Left renal cortex interstitium (tissue), 4 donors: ENCODE results near the gene C20orf173. TPM values are rescaled to one million over a fixed set of nuclear protein-coding genes. Genes with fewer than 3 reads are reported as not detected.

Source experiments
- DNase-seq, 4 donors: peaks; one replicate each; pipeline ENCODE4 v3.0.0-alpha.2; 2013; ENCODE audit warnings: low read depth in 4 of 4, low spot score in 2 of 4, missing footprints in 1 of 4
- polyA plus RNA-seq, 4 donors: library from polyadenylated mRNA; unstranded; fragments of 120-200 nt; gene quantifications; one replicate each; pipeline ENCODE4 v1.2.1, GENCODE V29; 2013; ENCODE audit not compliant: insufficient read length in 4 of 4

The C20orf173 gene
- polyA plus RNA-seq, 4 donors: 0.19 TPM; not detected in 3

DNA sequence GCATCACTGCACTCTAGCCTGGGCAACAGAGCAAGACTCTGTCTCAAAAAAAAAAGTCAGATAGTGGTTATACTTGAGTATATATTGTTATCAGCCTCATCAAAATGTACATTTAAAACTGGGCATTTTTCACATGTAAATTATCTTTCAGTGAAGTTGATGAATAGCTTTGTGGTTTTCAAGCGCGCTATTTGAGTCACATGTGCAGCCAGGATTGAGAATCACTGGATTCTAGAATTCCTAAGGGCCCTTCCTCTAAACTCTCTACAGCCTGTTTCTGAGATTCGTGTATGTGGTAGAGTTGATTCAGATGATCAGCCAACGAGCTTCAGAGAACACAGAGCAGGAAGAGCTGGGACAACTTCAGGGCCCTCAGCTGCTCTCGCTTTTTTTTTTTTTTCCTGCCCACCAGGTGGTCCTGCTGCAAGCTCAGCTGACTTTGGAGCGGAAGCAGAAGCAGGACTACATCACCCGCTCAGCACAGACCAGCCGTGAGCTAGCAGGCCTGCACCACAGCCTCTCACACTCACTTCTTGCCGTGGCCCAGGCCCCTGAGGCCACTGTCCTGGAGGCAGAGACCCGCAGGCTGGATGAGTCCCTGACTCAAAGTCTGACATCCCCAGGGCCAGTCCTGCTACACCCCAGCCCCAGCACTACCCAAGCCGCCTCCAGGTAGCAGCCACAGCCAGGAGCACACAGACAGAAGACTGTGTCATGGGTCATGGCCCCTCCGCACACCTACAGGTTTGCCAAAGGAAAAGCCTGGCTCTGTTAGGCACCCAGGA, 18.3 kb downstream of the C20orf173 start:
- no peak for DNase-seq

DNA sequence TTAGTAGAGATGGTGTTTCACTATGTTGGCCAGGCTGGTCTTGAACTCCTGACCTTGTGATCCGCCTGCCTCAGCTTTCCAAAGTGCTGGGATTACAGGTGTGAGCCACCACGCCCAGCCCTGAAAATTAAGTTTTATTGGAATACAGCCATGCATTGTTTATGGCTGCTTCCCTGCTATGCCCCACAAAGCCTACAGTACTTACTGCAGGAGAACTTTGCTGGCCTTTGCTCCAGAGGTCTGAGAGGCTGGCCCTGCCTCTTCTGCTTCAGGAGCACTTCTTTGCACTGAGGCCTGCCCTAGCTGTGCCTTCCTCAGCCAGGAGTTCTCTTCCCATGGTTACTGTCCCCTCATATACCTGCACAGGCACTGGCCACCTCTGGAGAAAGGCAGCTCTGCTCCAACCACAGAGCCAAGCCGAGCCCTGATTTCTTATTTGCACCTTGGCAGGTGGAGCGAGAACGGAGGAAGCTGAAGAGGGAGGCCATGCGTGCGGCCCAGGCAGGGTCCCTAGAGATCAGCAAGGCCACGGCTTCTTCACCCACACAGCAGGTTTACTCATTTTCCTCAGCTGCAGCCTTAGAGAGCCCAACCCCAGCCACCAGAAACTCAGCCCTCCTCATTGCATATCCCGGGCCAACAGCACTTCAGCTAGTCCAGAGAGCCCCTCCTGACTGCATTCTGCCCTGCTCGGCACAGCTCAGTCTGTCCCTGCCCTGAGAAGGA, 20.8 kb downstream of the C20orf173 start:
- no peak for DNase-seq

DNA sequence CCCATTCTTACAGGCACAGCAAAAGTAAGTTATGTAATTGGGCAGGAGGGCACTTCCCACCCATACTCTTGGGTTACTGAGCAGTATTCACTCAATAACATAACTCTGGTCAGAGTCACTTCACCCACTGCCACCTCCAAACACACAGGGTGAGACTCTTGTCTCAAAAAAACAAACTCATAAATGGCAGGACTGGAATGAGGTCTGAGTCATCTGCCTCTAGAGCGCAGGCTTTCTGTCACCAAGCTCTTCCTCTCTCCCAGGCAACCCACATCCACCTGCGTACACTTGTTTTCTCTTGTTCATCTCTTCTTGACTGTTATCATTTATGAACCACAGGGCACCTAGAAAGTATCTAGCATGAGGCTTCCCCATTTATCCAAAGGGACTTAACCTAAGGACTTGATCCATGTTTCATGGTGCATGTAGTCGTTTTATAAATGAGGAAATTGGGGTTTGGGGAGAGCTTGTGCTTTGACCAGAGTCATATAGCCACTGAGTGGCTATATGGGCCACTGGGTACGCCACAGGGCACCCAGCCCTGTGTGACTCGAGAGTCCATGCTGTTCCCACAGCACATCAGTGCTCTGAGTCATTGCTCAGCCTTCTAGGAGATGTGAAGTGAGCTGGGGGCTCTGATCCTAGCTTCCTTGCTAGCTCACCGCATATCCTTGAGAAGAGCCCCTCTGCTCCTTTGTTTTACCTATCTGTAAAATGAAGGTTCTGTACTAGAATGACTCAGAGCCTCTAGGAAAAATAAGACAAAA, 22.4 kb downstream of the C20orf173 start:
- no peak for DNase-seq

DNA sequence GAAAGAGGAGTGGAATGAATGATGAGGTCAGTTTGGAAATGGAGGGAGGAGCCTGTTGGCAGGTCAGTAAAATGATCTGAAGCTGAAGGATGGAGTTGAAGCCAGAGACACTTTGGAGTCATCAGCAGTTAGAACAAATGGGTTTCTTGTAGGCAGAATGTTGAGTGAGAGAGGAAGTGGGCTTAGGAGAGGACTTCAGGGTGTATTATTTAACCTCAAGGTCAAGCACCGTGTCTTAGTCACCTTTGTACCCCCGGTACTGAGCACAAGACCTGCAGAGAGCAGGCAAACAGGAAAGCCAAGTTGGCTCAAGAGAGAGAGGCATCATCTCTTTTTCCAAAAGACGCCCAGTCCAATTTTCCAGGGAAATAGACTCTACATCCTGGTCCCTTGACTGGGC, 23.3 kb downstream of the C20orf173 start:
- no peak for DNase-seq

DNA sequence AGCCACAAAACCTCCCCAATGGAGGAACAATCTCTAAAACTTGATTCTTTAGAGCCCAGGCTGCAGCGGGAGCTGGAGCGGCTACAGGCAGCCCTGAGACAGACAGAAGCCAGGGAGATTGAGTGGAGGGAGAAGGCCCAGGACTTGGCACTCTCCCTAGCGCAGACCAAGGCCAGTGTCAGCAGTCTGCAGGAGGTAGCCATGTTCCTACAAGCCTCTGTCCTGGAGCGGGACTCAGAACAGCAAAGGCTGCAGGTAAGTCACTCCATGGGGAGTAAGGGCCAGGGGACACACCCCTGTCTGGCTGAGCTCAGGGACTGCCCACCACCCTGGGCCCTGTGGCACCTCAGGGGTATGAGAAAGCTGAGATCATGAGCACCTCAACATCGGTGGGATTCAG, 24.7 kb downstream of the C20orf173 start:
- no peak for DNase-seq

DNA sequence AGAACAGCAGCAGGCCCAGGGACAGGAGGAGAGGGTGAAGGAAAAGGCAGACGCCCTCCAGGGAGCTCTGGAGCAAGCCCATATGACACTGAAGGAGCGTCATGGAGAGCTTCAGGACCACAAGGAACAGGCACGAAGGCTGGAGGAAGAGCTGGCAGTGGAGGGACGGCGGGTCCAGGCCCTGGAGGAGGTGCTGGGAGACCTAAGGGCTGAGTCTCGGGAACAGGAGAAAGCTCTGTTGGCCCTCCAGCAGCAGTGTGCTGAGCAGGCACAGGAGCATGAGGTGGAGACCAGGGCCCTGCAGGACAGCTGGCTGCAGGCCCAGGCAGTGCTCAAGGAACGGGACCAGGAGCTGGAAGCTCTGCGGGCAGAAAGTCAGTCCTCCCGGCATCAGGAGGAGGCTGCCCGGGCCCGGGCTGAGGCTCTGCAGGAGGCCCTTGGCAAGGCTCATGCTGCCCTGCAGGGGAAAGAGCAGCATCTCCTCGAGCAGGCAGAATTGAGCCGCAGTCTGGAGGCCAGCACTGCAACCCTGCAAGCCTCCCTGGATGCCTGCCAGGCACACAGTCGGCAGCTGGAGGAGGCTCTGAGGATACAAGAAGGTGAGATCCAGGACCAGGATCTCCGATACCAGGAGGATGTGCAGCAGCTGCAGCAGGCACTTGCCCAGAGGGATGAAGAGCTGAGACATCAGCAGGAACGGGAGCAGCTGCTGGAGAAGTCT, 25.5 kb downstream of the C20orf173 start:
- no peak for DNase-seq

DNA sequence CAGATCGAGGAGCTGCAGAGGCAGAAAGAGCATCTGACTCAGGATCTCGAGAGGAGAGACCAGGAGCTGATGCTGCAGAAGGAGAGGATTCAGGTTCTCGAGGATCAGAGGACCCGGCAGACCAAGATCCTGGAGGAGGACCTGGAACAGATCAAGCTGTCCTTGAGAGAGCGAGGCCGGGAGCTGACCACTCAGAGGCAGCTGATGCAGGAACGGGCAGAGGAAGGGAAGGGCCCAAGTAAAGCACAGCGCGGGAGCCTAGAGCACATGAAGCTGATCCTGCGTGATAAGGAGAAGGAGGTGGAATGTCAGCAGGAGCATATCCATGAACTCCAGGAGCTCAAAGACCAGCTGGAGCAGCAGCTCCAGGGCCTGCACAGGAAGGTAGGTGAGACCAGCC, 26.2 kb downstream of the C20orf173 start:
- DNase-seq: no peak

DNA sequence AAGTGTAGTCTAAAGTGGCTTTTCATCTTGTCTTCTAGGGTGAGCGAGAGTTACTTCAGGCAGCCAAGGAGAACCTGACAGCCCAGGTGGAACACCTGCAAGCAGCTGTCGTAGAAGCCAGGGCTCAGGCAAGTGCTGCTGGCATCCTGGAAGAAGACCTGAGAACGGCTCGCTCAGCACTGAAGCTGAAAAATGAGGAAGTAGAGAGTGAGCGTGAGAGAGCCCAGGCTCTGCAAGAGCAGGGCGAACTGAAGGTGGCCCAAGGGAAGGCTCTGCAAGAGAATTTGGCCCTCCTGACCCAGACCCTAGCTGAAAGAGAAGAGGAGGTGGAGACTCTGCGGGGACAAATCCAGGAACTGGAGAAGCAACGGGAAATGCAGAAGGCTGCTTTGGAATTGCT, 27.1 kb downstream of the C20orf173 start:
- DNase-seq: no peak

DNA sequence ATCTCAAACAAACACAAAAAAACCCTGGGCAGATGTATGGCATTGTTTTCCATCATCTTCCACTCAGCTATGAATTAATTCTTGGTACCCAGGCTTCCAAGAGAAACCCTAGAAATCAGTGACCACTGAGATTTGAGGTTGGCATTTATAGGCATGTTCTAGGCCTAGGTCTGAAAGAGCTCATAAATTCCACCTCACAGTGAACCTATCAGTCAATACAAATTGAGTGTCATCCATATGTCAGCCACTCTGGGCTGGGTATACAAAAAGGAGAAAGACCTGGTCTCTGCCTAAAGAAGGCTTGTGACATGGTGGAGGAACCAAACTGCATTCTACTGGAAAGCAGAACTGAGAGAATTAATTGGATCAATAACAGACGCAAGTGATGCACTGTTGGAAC, 30.2 kb downstream of the C20orf173 start:
- DNase-seq: no peak

DNA sequence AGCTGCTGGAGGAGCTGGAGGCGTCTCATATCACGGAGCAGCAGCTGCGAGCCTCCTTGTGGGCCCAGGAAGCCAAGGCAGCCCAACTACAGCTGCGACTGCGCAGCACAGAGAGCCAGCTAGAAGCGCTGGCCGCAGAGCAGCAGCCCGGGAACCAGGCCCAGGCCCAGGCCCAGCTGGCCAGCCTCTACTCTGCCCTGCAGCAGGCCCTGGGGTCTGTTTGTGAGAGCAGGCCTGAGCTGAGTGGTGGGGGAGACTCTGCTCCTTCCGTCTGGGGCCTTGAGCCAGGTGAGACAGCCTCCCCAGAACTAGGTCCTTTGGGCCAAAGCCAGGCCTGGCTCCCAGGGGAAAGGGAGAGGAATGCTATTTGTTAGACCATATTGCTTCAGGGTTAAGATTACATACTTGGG, 31.7 kb downstream of the C20orf173 start:
- no peak for DNase-seq

DNA sequence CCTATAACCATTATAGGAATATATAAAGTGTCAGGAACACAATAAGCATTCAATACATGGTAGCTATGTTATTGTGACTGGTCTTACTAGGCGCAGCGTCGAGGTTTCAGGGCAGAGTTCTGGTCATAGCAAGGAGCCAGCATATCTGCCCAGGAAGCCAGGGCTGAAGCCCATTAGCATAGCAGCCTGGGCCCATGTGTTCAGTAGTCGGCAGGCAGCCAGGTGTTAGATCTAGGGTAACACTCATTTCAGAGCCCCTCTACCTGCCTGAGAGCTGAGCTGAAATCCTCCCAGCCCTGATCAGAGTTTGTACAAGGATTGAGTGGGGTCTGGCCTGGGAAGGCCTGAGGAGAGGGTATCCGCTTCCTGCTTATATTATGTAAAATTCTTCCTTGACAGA, 32.1 kb downstream of the C20orf173 start:
- DNase-seq: no peak

DNA sequence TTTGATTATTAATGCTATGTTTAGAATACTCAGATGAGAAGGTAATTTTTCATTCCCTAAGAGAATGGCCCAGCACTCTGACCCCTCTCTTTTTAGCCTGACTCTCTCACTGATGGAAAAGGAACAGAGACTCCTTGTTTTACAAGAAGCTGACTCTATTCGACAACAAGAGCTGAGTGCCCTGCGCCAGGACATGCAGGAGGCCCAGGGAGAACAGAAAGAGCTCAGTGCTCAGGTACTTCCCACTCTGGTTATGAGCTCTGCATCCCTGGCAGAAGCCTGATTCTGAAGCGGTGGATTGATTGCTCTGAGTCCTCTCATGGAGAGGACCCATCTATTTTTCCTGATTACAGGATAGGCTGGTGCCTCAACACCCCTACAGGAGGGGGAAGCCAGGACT, 33.0 kb downstream of the C20orf173 start:
- DNase-seq: no peak

DNA sequence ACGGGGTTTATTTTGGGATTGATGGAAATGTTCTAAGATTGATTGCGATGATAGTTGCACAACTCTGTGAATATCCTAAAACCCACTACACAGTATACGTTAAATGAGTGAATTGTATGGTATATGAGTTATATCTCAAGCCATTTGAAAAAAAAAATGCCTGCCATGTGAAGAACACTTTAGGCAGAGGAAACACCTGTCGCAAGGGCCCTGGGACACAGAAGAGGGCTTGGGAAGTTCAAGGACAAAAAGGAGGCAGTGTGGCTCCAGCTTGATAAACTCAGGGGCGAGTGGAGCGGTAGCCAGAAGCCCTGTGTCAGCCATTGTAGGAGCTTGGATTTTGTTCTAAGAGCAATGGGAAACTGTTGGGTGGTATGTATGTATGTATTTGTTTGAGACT, 37.1 kb downstream of the C20orf173 start:
- DNase-seq: no peak

DNA sequence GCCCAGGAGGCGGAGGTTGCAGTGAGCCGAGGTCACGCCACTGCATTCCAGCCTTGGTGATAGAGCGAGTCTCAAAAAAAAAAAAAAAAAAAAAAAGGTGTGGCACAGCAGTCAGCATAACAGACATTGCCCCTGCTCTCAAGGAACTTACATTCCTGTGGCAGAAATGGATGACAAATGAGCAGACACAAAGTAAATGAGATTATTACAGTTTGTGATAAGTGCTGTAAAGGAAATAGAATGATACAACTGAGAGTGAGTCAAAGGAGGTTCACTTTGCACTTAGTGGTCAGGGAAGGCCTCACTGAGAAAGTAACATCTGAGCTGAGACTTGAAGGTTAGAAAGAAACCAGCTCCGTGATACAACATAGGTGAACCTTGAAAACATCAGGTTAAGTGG, 37.6 kb downstream of the C20orf173 start:
- DNase-seq: no peak

DNA sequence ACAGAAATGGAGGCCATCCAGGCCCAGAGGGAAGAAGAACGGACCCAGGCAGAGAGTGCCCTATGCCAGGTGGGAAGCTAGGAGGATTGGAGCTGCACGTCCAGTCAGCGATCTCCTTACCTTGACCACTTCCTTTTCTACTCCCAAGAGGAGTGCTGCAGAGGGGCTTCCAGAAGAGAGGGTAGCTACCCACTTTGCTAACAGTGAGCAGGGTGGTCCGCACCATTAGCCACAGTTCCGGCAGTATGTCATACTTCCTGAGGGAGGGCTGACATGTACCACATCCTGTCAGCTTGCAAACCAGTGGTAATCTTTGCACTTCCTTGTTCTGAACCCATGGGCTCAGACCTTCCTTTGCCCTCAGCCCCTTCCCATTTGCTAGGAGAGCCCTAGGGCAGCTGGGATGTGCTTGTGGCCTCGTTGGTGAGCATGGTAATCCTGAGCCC, 38.7 kb downstream of the C20orf173 start:
- DNase-seq: no peak

DNA sequence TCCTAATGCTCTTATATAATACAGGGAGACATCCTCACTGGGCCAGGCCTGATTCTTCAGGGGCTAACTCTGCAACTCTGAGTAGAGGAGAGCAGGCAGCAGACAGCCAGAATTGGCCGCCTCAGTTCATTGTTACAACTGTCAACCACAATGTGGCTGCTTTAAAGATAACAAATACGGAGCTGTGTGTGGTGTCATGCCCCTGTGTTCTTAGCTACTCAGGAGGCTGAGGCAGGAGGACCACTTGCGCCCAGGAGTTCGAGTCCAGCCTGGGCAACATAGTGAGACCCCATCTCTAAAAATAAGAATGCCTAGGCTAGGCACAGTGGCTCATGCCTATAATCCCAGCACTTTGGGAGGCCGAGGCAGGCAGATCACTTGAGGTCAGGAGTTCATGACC, 39.7 kb downstream of the C20orf173 start:
- DNase-seq: no peak

DNA sequence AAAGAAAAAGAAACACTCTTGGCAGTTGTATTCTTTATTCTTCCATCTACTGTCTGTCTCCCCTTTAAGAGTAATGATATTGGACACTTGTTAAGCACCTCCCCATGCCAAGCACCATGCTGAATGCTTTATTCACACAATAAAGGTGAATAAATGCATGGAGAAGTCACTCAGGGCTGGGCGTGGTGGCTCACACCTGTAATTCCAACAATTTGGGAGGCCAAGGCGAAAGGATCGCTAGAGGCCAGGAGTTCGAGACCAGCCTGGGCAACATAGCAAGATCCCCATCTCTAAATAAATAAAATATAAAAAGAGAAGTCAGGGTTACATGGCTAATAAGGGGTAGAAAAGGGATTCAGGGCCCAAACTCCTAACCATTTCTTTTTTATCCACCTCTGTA, 42.0 kb downstream of the C20orf173 start:
- no peak for DNase-seq

DNA sequence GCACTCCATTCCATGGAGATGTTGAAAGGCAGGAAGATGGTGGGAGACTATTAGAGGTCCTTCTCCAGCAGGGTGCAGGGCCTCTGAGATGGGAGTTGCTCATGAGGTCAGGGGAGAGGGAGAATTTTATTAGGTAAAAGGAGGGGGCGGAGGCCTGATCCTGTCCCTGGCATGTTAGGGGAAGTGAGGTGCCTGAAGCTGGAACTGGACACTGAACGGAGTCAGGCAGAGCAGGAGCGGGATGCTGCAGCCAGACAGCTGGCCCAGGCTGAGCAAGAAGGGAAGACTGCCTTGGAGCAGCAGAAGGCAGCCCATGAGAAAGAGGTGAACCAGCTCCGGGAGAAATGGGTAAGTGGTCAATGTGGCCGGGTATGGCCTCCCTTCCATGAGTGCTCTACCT, 49.7 kb downstream of the C20orf173 start:
- DNase-seq: no peak

DNA sequence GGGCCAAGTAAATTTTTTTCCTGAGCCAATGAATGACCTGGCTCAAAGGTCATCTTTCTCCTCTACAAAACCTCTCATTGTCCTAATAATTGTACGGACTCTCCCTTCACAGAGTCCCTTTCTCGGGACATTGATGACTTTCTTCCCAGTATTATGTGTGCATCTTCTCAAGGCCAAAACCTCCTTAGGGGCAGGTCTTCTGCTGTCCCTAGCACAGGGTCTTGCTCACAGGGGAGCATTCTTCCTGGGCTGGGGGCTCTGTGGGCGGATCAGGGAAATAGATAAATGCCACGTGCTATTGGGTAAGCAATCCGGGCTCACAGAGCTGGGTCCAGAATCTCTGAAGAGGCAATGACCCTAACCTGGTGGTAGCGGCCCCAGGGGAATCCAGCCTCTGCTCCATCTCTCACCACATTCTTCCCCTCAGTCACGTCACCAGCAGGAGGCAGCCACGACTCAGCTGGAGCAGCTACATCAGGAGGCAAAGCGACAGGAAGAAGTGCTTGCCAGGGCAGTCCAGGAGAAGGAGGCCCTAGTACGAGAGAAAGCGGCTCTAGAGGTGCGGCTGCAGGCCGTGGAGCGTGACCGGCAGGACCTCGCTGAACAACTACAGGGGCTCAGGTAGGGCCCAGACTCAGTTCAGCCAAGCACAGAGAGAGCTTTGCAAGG, 50.5 kb downstream of the C20orf173 start:
- no peak for DNase-seq
